Measurements from ENCODE around the gene DCHS1.
"Not testable (repeated sequence)": the region's sequence is repeated elsewhere in the genome, so short reads cannot be mapped to it uniquely, and the experiment has no call there.

Gene DCHS1

GRCh38 chr11:6655790-6656583 lies at the start of gene DCHS1:
Gene DCHS1 (minus strand): TSS chr11:6655809. CDS start chr11:6641613, 14,196 bp downstream.
- DNase-seq = peak; percentile 39

- no peak for DNase-seq
Measured at GRCh38 chr11:6703247-6704063, 47.8 kb upstream of the DCHS1 start.

- DNase-seq = peak; percentile 24
Measured at GRCh38 chr11:6701955-6702354, 46.3 kb upstream of the DCHS1 start.

- DNase-seq = no peak
Measured at GRCh38 chr11:6695377-6695776, 39.8 kb upstream of the DCHS1 start.

GRCh38 chr11:6694229-6694535 lies 38.6 kb upstream of the DCHS1 start:
- no peak for DNase-seq

GRCh38 chr11:6693342-6694228 lies 38.0 kb upstream of the DCHS1 start:
- no peak for DNase-seq

GRCh38 chr11:6692128-6692527 lies 36.5 kb upstream of the DCHS1 start:
- DNase-seq = no peak

GRCh38 chr11:6690431-6691132 lies 35.0 kb upstream of the DCHS1 start:
- DNase-seq = not testable (repeated sequence)

- no peak for DNase-seq
Measured at GRCh38 chr11:6687876-6688275, 32.3 kb upstream of the DCHS1 start.

- no peak for DNase-seq
Measured at GRCh38 chr11:6686006-6686405, 30.4 kb upstream of the DCHS1 start.

GRCh38 chr11:6684068-6684467 lies 28.5 kb upstream of the DCHS1 start:
- DNase-seq = not testable (repeated sequence)

- peak; percentile 99 for DNase-seq
Measured at GRCh38 chr11:6682936-6683861, 27.6 kb upstream of the DCHS1 start, which contains the start of gene MRPL17. Gene MRPL17 (minus strand): TSS chr11:6683340. CDS start chr11:6683296, 44 bp downstream.

- no peak for DNase-seq
Measured at GRCh38 chr11:6682591-6682935, 27.0 kb upstream of the DCHS1 start.

- no peak for DNase-seq
Measured at GRCh38 chr11:6681949-6682348, 26.3 kb upstream of the DCHS1 start.

- no peak for DNase-seq
Measured at GRCh38 chr11:6681505-6681904, 25.9 kb upstream of the DCHS1 start.

- no peak for DNase-seq
Measured at GRCh38 chr11:6677018-6677417, 21.4 kb upstream of the DCHS1 start.

GRCh38 chr11:6674862-6675261 lies 19.3 kb upstream of the DCHS1 start:
- DNase-seq = no peak

GRCh38 chr11:6674219-6674597 lies 18.6 kb upstream of the DCHS1 start:
- no peak for DNase-seq

- no peak for DNase-seq
Measured at GRCh38 chr11:6673523-6674218, 18.1 kb upstream of the DCHS1 start.

- DNase-seq = no peak
Measured at GRCh38 chr11:6671991-6672390, 16.4 kb upstream of the DCHS1 start.
